GM12891 (cell line): Measurements from ENCODE around the gene CXCR6.

Experiments used
- PAX5 ChIP-seq: IDR thresholded peaks from 2 replicates; pipeline ENCODE4 v1.6.1; 2011; ENCODE audit warnings: low read length, moderate library complexity, mild to moderate bottlenecking; ENCODE audit not compliant: insufficient read depth, severe bottlenecking
- POLR2A ChIP-seq: IDR thresholded peaks from 2 replicates; pipeline ENCODE4 v1.6.1; 2011; ENCODE audit warnings: low read depth, low read length, control low read depth
- POLR2AphosphoS5 ChIP-seq: IDR thresholded peaks from 2 replicates; pipeline ENCODE4 v1.6.1; 2011; ENCODE audit warnings: low read depth, low read length, control low read depth
- POU2F2 ChIP-seq: IDR thresholded peaks from 2 replicates; pipeline ENCODE4 v1.6.1; 2011; ENCODE audit warnings: low read depth, mild to moderate bottlenecking, control low read depth, low read length, moderate library complexity
- SPI1 ChIP-seq: IDR thresholded peaks from 2 replicates; pipeline ENCODE4 v1.6.1; 2011; ENCODE audit warnings: low read depth, low read length, control low read depth
- TAF1 ChIP-seq: IDR thresholded peaks from 2 replicates; pipeline ENCODE4 v1.6.1; 2011; ENCODE audit warnings: low read depth, low read length, control low read depth

DNA sequence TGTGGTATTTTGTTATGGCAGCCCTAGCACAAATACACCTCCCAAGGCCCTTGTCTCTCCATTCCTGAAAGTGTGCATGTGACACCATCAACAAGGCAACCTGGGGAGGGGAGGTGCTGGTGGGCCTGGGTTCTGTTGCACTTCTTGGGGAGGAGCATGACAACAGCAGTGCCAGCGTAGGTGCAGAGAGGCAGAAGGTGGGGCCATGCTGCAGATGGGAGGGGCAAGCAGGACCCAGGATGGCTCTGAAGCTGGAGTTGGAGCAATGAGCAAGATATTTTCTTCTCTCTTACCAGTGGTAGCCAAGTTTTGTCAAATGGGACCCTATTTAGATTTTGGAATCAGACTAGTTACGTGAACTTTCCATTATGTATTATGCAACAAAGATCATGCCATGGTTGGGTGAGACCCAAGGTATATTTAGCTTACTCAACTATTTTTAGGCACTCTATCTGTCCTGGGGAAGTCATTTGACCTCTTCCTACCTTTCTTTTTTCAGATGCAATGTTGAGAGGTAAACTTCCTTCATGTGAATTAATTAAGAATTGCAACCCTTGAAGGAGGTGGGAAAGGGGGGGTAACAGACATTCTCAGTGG lies 49.0 kb downstream of the CXCR6 start:
- no peak for TF ChIP-seq TAF1
- no peak for TF ChIP-seq POLR2AphosphoS5
- no peak for TF ChIP-seq SPI1
- TF ChIP-seq POLR2A: no peak
- TF ChIP-seq POU2F2: no peak
- no peak for TF ChIP-seq PAX5
